Measurements from ENCODE around the gene ABHD12. TPM values are rescaled to one million over a fixed set of nuclear protein-coding genes. Genes with fewer than 3 reads are reported as not detected.

Gene ABHD12
- total RNA-seq, 1 donor from 2014 or later: 29.0 TPM

- H3K36me3 Mint-ChIP-seq (ENCODE audit: low read depth): peaks cover 4% of the 10 kb centered on the region
- H3K9me3 Mint-ChIP-seq: no peaks in the 10 kb centered on the region
- H3K27me3 Mint-ChIP-seq (ENCODE audit: low read depth): no peaks in the 10 kb centered on the region
- H3K4me3 Mint-ChIP-seq (ENCODE audit: low read depth): no peak overlapping the region
- no peak for DNase-seq (ENCODE audit: low spot score)
- intact Hi-C loops (cut with micrococcal nuclease): no loop called here
- H3K27ac Mint-ChIP-seq: no peak overlapping the region
- H3K4me1 Mint-ChIP-seq (ENCODE audit: low read depth): no peaks in the 10 kb centered on the region
Observed at GRCh38 chr20:25300496-25301170, 90.0 kb downstream of the ABHD12 start.

DNA sequence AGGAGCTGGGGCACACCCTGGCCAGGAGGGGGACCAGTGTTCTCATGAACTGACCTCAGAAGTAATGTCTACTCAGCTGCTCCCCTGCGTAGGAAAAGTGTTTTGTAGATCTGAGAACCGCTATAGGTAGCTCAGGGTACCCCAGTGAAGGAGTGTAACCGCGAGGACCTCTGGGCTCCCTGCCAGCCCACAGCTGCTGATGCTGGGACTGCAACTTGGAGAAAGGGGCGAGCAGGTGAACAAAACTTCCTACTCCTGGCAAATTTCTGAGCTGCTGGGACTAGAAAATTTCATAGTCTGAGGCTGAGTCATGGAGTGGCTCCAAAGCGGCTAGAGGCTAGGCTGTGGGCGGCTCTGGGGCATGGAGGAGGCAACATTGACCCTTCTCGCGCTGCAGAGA lies 90.8 kb downstream of the ABHD12 start:
- Mint-ChIP-seq H3K4me3 (ENCODE audit: low read depth) (no peak overlapping the region), H3K9me3 (no peaks in the 10 kb centered on the region), H3K27me3 (ENCODE audit: low read depth) (no peaks in the 10 kb centered on the region), H3K36me3 (ENCODE audit: low read depth) (peaks cover 4% of the 10 kb centered on the region), H3K4me1 (ENCODE audit: low read depth) (no peaks in the 10 kb centered on the region), H3K27ac (no peak overlapping the region)
- DNase-seq (ENCODE audit: low spot score): no peak
- intact Hi-C loops (cut with micrococcal nuclease): loop anchor here (10.0 kb wide), 1 partner anchor 305 kb away; the partner anchor contains the start of gene APMAP

DNA sequence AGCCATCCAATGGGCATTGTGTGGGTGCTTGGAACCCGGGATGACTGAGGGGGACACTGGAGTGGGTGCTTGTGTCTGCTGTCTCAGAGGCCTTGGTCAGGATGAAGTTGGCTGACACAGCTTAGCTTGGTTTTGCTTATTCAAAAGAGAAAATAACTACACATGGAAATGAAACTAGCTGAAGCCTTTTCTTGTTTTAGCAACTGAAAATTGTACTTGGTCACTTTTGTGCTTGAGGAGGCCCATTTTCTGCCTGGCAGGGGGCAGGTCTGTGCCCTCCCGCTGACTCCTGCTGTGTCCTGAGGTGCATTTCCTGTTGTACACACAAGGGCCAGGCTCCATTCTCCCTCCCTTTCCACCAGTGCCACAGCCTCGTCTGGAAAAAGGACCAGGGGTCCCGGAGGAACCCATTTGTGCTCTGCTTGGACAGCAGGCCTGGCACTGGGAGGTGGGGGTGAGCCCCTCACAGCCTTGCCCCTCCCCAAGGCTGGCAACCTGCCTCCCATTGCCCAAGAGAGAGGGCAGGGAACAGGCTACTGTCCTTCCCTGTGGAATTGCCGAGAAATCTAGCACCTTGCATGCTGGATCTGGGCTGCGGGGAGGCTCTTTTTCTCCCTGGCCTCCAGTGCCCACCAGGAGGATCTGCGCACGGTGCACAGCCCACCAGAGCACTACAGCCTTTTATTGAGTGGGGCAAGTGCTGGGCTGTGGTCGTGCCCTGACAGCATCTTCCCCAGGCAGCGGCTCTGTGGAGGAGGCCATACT lies 93.3 kb downstream of the ABHD12 start:
- no peaks in the 10 kb centered on the region for H3K9me3 Mint-ChIP-seq
- no peaks in the 10 kb centered on the region for H3K27me3 Mint-ChIP-seq (ENCODE audit: low read depth)
- DNase-seq (ENCODE audit: low spot score): no peak
- H3K4me1 Mint-ChIP-seq (ENCODE audit: low read depth): peaks cover 2% of the 10 kb centered on the region
- intact Hi-C loops (cut with micrococcal nuclease): loop anchor here (10.0 kb wide), 1 partner anchor 303 kb away; the partner anchor contains the start of gene APMAP
- peaks cover 4% of the 10 kb centered on the region for H3K36me3 Mint-ChIP-seq (ENCODE audit: low read depth)
- no peak overlapping the region for H3K27ac Mint-ChIP-seq
- H3K4me3 Mint-ChIP-seq (ENCODE audit: low read depth): no peak overlapping the region

DNA sequence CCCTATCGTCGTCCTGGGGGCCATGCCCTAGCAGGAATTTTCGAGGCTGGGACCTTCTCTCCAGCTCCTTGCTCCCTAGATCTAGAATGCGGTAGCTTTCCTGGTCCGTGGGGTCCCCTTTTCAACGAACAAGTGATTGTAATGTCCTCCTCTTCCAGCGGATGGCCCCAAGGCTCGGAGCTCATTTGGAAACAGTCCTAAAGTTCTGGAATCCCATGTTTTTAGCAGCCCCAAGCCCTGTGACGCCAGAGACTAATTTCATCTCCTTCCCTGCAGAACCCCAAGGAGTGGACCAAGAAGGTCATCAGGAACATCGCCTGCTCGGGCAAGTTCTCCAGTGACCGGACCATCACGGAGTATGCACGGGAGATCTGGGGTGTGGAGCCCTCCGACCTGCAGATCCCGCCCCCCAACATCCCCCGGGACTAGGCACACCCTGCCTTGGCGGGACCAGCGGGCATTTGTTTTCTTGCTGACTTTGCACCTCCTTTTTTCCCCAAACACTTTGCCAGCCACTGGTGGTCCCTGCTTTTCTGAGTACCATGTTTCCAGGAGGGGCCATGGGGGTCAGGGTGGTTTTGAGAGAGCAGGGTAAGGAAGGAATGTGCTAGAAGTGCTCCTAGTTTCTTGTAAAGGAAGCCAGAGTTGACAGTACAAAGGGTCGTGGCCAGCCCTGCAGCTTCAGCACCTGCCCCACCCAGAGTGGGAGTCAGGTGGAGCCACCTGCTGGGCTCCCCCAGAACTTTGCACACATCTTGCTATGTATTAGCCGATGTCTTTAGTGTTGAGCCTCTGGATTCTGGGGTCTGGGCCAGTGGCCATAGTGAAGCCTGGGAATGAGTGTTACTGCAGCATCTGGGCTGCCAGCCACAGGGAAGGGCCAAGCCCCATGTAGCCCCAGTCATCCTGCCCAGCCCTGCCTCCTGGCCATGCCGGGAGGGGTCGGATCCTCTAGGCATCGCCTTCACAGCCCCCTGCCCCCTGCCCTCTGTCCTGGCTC lies 94.2 kb downstream of the ABHD12 start:
- DNase-seq (ENCODE audit: low spot score): no peak
- no peaks in the 10 kb centered on the region for H3K27me3 Mint-ChIP-seq (ENCODE audit: low read depth)
- H3K27ac Mint-ChIP-seq: no peak overlapping the region
- peaks cover 2% of the 10 kb centered on the region for H3K4me1 Mint-ChIP-seq (ENCODE audit: low read depth)
- peaks cover 4% of the 10 kb centered on the region for H3K36me3 Mint-ChIP-seq (ENCODE audit: low read depth)
- H3K9me3 Mint-ChIP-seq: no peaks in the 10 kb centered on the region
- no peak overlapping the region for H3K4me3 Mint-ChIP-seq (ENCODE audit: low read depth)
- intact Hi-C loops (cut with micrococcal nuclease): loop anchor here (10.0 kb wide), 1 partner anchor 302 kb away; the partner anchor contains the start of gene APMAP

DNA sequence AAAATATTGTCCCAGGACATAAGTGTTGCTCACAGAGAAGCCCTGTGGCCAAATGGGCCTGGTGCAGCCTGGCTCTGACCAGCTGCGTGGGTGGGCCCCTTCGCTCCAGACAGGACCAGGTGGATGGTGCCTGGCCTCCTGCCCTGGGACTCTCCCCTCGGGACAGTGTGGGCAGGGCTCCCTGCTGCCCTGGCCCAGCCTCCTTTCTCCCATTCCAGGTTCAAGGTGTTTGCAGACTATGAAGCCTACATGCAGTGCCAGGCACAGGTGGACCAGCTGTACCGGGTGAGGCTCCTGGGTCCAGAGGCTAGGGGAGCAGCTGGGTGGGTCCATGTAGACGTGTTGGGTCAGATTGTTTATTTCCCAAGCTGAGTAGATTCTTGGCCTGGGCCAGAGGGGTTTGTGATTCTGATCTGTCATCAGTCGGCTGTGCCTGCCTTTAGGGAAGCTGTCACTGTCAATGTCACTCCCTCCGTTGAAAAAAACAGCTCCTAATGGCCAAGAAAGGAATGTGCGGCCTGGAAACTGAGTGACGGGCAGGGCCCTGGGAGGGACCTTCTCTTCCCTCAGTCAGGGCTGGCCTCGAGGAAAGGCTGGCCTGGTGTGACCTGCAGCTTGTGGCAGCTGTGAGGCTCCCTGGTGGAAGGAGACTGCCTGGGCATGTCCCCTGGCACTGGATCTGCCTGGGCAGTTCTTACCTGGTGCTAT lies 95.1 kb downstream of the ABHD12 start:
- Mint-ChIP-seq H3K27me3 (ENCODE audit: low read depth) (no peaks in the 10 kb centered on the region), H3K27ac (no peak overlapping the region), H3K9me3 (no peaks in the 10 kb centered on the region), H3K4me3 (ENCODE audit: low read depth) (no peak overlapping the region), H3K4me1 (ENCODE audit: low read depth) (peaks cover 2% of the 10 kb centered on the region), H3K36me3 (ENCODE audit: low read depth) (peaks cover 4% of the 10 kb centered on the region)
- intact Hi-C loops (cut with micrococcal nuclease): loop anchor here (10.0 kb wide), 1 partner anchor 301 kb away; the partner anchor contains the start of gene APMAP
- DNase-seq (ENCODE audit: low spot score): no peak

DNA sequence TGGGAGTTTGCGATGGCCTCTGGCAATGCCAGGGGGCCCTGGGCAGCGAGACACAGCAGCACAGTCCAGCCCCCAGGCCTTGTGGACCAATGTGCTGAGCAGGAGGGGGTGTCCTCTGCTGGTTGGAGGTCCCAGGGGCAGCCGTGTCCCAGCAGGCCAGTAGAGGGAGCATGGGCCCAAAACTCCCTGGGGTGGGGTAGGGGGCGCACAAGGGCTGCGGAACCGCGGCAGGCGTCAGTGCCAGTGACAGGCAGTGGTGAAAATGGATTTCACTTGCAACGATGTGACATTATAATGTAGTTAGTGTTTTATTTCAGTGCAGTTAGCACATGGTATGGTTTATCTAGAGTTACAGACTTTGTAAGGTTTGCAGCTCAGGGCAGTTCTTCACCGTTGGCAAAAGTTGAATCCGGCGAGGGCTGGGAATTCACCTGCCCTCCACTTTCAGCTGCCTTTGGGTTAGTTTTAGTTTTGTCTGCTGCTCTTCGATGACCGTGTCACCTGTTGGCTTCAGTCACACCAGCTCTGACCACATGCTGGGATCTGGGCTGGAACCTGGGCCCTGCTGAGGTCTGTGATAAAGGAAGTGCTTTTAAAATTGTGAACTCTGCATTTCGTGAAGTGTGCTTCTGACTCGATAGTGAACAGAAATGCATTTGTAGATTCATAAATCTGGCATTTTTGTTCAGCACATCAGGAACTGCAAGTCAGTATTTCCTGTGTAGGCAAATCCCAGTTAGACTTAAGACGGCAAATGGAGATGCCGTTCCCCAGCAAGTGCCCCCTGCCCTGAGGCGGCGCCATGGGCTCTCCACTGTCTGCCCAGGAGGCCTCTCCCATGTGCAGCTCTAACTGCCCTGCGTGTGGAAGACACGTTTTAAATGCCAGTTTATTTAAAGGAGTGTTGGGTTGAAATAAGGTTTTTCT lies 95.9 kb downstream of the ABHD12 start:
- Mint-ChIP-seq H3K27me3 (ENCODE audit: low read depth) (no peaks in the 10 kb centered on the region), H3K9me3 (no peaks in the 10 kb centered on the region), H3K27ac (no peak overlapping the region), H3K4me1 (ENCODE audit: low read depth) (peaks cover 2% of the 10 kb centered on the region), H3K4me3 (ENCODE audit: low read depth) (no peak overlapping the region), H3K36me3 (ENCODE audit: low read depth) (peaks cover 7% of the 10 kb centered on the region)
- intact Hi-C loops (cut with micrococcal nuclease): loop anchor here (10.0 kb wide), 1 partner anchor 300 kb away; the partner anchor contains the start of gene APMAP
- DNase-seq (ENCODE audit: low spot score): peak; percentile 39

DNA sequence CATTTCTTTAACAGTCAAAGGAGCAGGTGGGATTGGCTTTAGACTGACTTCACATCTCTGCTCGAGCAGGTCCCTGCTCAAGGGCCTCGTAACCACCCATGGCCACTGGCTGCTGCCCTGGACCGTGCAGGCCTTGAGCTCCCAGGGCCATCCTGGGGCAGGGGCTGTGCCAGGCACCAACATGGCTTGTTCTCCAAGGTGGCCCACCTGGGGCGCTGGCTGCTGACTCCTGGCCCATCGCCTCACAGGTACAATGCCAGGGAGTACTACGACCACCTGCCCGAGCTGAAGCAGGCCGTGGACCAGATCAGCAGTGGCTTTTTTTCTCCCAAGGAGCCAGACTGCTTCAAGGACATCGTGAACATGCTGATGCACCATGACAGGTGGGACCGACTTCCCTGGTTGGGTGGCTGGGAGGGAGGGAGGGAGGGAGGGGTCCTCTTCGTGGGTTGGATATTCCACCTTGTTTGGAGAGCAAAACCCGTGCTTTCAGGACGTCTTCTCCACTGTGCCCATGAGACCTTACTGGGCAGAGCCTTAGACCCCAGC lies 96.7 kb downstream of the ABHD12 start:
- Mint-ChIP-seq H3K4me1 (ENCODE audit: low read depth) (peaks cover 2% of the 10 kb centered on the region), H3K4me3 (ENCODE audit: low read depth) (no peak overlapping the region), H3K27ac (no peak overlapping the region), H3K36me3 (ENCODE audit: low read depth) (peaks cover 9% of the 10 kb centered on the region), H3K27me3 (ENCODE audit: low read depth) (no peaks in the 10 kb centered on the region), H3K9me3 (no peaks in the 10 kb centered on the region)
- intact Hi-C loops (cut with micrococcal nuclease): loop anchor here (10.0 kb wide), 1 partner anchor 299 kb away; the partner anchor contains the start of gene APMAP
- no peak for DNase-seq (ENCODE audit: low spot score)

GRCh38 chr20:25293507-25293906 lies 97.1 kb downstream of the ABHD12 start:
- Mint-ChIP-seq H3K36me3 (ENCODE audit: low read depth) (peaks cover 9% of the 10 kb centered on the region), H3K27me3 (ENCODE audit: low read depth) (no peaks in the 10 kb centered on the region), H3K4me3 (ENCODE audit: low read depth) (no peak overlapping the region), H3K4me1 (ENCODE audit: low read depth) (peaks cover 2% of the 10 kb centered on the region), H3K27ac (no peak overlapping the region), H3K9me3 (no peaks in the 10 kb centered on the region)
- intact Hi-C loops (cut with micrococcal nuclease): loop anchor here (10.0 kb wide), 1 partner anchor 299 kb away; the partner anchor contains the start of gene APMAP
- no peak for DNase-seq (ENCODE audit: low spot score)

- DNase-seq (ENCODE audit: low spot score): no peak
- Mint-ChIP-seq H3K4me3 (ENCODE audit: low read depth) (no peak overlapping the region), H3K36me3 (ENCODE audit: low read depth) (peaks cover 7% of the 10 kb centered on the region), H3K27me3 (ENCODE audit: low read depth) (no peaks in the 10 kb centered on the region), H3K4me1 (ENCODE audit: low read depth) (peaks cover 2% of the 10 kb centered on the region), H3K27ac (no peak overlapping the region), H3K9me3 (no peaks in the 10 kb centered on the region)
- intact Hi-C loops (cut with micrococcal nuclease): loop anchor here (10.0 kb wide), 1 partner anchor 298 kb away; the partner anchor contains the start of gene APMAP
Observed at GRCh38 chr20:25292176-25292891, 98.3 kb downstream of the ABHD12 start.

- H3K27me3 Mint-ChIP-seq (ENCODE audit: low read depth): no peaks in the 10 kb centered on the region
- peaks cover 2% of the 10 kb centered on the region for H3K4me1 Mint-ChIP-seq (ENCODE audit: low read depth)
- H3K9me3 Mint-ChIP-seq: no peaks in the 10 kb centered on the region
- peaks cover 13% of the 10 kb centered on the region for H3K36me3 Mint-ChIP-seq (ENCODE audit: low read depth)
- intact Hi-C loops (cut with micrococcal nuclease): loop anchor here (10.0 kb wide), 1 partner anchor 297 kb away; the partner anchor contains the start of gene APMAP
- H3K4me3 Mint-ChIP-seq (ENCODE audit: low read depth): no peak overlapping the region
- DNase-seq (ENCODE audit: low spot score): no peak
- no peak overlapping the region for H3K27ac Mint-ChIP-seq
Observed at GRCh38 chr20:25291432-25292133, 99.1 kb downstream of the ABHD12 start.

Data from activated T-helper 2 cell treated with anti-CD3 and anti-CD28 coated beads, Interferon-gamma antibody, Interleukin-2, Interleukin-4, amounts not matched to agents 10 μg/mL and 5 μg/mL and 100 μg/mL, durations not matched to agents 14 hours and 24 hours and 36 hours (primary cell).